Measurements from ENCODE around the gene MPPED1.

The MPPED1 gene

DNA sequence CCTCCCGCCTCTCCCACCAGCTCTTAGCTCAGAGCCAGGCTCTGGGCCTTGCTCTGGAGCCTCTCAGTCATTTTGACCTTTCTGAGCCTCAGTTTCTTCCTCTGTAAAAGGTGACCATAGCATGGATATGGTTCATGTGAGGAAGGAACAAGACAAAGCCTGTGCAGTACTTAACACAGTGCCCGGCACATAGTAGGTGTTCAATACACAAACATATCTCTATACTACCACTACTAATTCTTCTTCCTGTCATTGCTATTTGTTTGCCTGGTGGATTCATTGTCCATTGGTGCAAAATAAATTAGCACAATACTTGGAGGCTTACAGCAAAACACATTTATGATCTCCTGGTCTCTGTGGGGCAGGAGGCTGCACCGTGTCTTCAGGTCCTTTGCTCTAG is 21.6 kb upstream of the MPPED1 start:
- in situ Hi-C loops (cut with HindIII; ENCODE audit: low pct_ligation_motif_present, low sequenced_read_pairs), result no loop called here
- TF ChIP-seq, protein P1, sequence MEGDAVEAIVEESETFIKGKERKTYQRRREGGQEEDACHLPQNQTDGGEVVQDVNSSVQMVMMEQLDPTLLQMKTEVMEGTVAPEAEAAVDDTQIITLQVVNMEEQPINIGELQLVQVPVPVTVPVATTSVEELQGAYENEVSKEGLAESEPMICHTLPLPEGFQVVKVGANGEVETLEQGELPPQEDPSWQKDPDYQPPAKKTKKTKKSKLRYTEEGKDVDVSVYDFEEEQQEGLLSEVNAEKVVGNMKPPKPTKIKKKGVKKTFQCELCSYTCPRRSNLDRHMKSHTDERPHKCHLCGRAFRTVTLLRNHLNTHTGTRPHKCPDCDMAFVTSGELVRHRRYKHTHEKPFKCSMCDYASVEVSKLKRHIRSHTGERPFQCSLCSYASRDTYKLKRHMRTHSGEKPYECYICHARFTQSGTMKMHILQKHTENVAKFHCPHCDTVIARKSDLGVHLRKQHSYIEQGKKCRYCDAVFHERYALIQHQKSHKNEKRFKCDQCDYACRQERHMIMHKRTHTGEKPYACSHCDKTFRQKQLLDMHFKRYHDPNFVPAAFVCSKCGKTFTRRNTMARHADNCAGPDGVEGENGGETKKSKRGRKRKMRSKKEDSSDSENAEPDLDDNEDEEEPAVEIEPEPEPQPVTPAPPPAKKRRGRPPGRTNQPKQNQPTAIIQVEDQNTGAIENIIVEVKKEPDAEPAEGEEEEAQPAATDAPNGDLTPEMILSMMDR (IDR thresholded peaks at IDR 0.05; ENCODE audit: low read depth, low read length, missing control alignments), result no peak

DNA sequence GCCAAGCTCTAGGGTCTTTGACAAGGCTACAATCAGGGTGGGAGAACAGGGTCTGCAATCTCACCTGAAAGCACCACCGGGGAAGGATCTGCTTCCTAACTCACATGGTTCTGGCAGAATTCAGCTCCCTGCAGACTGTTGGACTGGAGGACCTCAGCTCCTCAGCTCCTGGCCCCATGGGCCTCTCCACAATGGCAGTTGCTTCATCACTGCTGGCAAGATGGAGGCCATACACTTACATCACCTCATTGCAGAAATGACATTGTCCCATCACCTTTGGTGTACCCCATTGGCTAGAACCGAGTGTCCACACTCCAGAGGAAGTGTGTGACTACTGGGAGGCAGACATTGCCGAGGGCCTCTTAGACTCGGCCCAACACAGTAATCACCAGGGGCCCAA is 20.9 kb upstream of the MPPED1 start:
- DNase-seq, result no peak
- Histone ChIP-seq H3K4me3 (ENCODE audit: low read depth, low read length) (no peak overlapping the region), H3K27ac (no peak overlapping the region), H3K36me3 (replicated peaks) (no peaks in the 10 kb centered on the region), H3K27me3 (replicated peaks) (peaks cover 4% of the 10 kb centered on the region)
- TF ChIP-seq, protein P1 (IDR thresholded peaks at IDR 0.05; ENCODE audit: low read depth, low read length, missing control alignments), result no peak
- in situ Hi-C loops (cut with HindIII; ENCODE audit: low pct_ligation_motif_present, low sequenced_read_pairs), result no loop called here

More for the DNA sequence above, 21.6 kb upstream of the MPPED1 start:
- no peak overlapping the region for H3K4me3 ChIP-seq (ENCODE audit: low read depth, low read length)
- H3K36me3 ChIP-seq (replicated peaks), result no peaks in the 10 kb centered on the region
- no peak overlapping the region for H3K27ac ChIP-seq
- H3K27me3 ChIP-seq (replicated peaks), result peaks cover 8% of the 10 kb centered on the region
- no peak for DNase-seq

DNA sequence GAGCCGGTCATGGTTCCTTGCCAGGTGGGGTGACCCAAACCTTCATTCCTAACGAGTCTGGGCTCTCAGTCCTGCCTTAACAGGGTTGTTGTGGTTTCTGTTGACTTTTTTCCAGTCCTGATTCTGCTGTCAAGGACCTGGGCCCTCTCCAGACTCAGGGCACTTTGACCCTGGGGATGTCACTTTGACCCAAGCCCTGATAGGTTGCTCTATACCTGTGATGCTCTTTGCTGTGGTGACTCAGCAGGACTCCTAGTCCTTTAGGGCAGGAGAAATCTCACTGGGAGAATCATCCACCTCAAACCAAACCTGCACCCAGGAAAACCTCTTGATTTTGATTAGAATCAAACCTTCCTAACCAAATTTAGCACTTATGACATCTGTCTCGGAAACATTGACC is 20.5 kb upstream of the MPPED1 start:
- Histone ChIP-seq H3K27me3 (replicated peaks) (peaks cover 4% of the 10 kb centered on the region), H3K27ac (no peak overlapping the region), H3K36me3 (replicated peaks) (no peaks in the 10 kb centered on the region), H3K4me3 (ENCODE audit: low read depth, low read length) (no peak overlapping the region)
- in situ Hi-C loops (cut with HindIII; ENCODE audit: low pct_ligation_motif_present, low sequenced_read_pairs), result no loop called here
- TF ChIP-seq, protein P1 (IDR thresholded peaks at IDR 0.05; ENCODE audit: low read depth, low read length, missing control alignments), result no peak
- no peak for DNase-seq

DNA sequence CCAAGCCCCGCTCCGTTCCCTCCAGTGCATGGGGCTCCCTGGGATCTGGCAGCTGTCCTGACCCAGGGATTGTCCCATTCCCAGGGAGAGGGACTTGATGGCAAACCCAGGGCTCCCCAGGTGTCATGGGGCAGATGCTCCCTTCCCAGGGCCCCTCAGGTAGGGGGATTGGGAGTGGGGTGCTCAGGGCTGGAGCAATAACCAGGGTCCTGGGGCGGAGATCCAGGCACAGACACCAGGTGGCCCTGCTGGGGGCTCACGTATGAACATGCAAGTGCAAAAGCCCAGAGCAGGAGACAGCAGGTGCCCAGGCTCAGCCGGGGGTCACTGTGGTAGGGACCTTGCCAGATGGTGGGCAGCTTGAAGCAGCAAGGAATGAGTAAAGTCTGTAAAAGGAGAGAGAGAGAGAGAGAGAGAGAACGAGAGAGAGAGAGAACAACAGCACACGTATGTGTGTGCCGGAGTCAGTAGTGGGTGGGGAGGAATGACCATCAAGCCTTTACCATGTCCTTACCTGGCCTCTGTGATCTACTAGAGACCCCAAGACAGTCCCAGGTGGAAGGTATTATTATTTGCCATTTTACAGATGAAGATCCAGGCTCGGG is 19.3 kb upstream of the MPPED1 start:
- H3K36me3 ChIP-seq (replicated peaks), result no peaks in the 10 kb centered on the region
- no peak overlapping the region for H3K27ac ChIP-seq
- no peak for DNase-seq
- no peak overlapping the region for H3K4me3 ChIP-seq (ENCODE audit: low read depth, low read length)
- in situ Hi-C loops (cut with HindIII; ENCODE audit: low pct_ligation_motif_present, low sequenced_read_pairs), result no loop called here
- H3K27me3 ChIP-seq (replicated peaks), result peaks cover 4% of the 10 kb centered on the region
- TF ChIP-seq, protein P1 (IDR thresholded peaks at IDR 0.05; ENCODE audit: low read depth, low read length, missing control alignments), result no peak

DNA sequence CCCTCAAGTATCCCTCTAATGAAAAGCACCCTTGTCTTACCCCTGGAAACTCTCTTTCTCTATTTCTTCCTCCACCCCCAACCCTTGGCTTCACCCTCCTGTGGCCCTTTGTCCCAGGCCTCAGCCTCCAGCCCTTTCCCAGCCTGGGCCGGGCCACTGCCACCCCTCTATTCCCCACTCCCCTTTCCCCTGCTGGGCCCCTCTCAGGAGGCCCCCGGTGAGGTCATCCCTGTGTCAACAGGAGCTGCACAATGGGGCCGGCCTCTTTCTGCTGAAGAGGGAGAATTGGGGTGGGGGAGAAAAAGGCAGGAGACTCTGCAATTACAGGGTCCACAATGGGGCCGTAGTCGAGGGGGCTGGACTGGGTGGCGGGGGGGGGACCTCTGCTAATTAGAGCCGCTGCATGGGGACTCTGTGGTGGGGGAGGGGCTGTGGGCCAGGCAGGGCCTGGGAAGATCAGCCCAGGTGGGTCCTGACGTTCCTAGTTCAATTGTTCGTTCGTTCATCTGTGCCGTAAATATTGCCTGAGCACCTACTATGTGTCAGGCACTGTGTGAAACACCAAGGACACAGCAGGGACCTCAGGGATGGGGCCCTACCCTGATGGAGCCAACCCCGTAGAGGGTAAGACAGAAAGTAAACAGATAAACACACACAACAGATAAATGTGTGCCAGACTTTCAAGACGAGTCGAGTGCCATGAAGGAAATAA is 18.5 kb upstream of the MPPED1 start:
- Histone ChIP-seq H3K27me3 (replicated peaks) (no peaks in the 10 kb centered on the region), H3K36me3 (replicated peaks) (no peaks in the 10 kb centered on the region), H3K27ac (no peak overlapping the region), H3K4me3 (ENCODE audit: low read depth, low read length) (no peak overlapping the region)
- TF ChIP-seq, protein P1 (IDR thresholded peaks at IDR 0.05; ENCODE audit: low read depth, low read length, missing control alignments), result no peak
- DNase-seq, result no peak
- in situ Hi-C loops (cut with HindIII; ENCODE audit: low pct_ligation_motif_present, low sequenced_read_pairs), result no loop called here

Data from brain microvascular endothelial cell (primary cell).